Mesendoderm (in vitro differentiated cells): ENCODE data around the gene UNCX.
"Not testable (repeated sequence)": the region's sequence is repeated elsewhere in the genome, so short reads cannot be mapped to it uniquely, and the experiment has no call there.

Experiments
- DNase-seq: peaks from one replicate; pipeline ENCODE4 v3.0.0; 2013
- H2AK5ac ChIP-seq: 2 replicates; pipeline ENCODE4 v1.6.1; 2013; ENCODE audit warnings: low read length, inconsistent platforms
- H2BK120ac ChIP-seq: 2 replicates; pipeline ENCODE4 v1.6.1; 2013; ENCODE audit warnings: low read depth, mild to moderate bottlenecking, low read length, moderate library complexity, mixed read lengths
- H2BK15ac ChIP-seq: replicated peaks from 2 replicates; pipeline ENCODE4 v1.6.1; 2013; ENCODE audit warnings: low read depth, mild to moderate bottlenecking, moderate library complexity
- H2BK5ac ChIP-seq: 2 replicates; pipeline ENCODE4 v1.6.1; 2013; ENCODE audit warnings: low read length, inconsistent platforms
- H3K18ac ChIP-seq: 2 replicates; pipeline ENCODE4 v1.6.1; 2013; ENCODE audit warnings: mild to moderate bottlenecking, low read length, mixed read lengths
- H3K23ac ChIP-seq: one replicate; pipeline ENCODE4 v1.6.1; 2013; ENCODE audit warnings: low read length
- H3K27ac ChIP-seq: 2 replicates; pipeline ENCODE4 v1.5.1; 2013; ENCODE audit warnings: low read depth, mild to moderate bottlenecking, inconsistent platforms, low read length, moderate library complexity
- H3K27me3 ChIP-seq: 2 replicates; pipeline ENCODE4 v1.6.1; 2013; ENCODE audit warnings: low read length, control low read depth, mild to moderate bottlenecking, inconsistent platforms; ENCODE audit not compliant: insufficient read depth, poor library complexity
- H3K36me3 ChIP-seq: 2 replicates; pipeline ENCODE4 v1.6.1; 2013; ENCODE audit warnings: low read length, inconsistent platforms; ENCODE audit not compliant: control insufficient read depth, insufficient read depth
- H3K4ac ChIP-seq: one replicate; pipeline ENCODE4 v1.6.1; 2013; ENCODE audit warnings: low read depth, mild to moderate bottlenecking, low read length, moderate library complexity
- H3K4me1 ChIP-seq: 2 replicates; pipeline ENCODE4 v1.6.1; 2013; ENCODE audit warnings: low read depth, low read length, inconsistent platforms; ENCODE audit not compliant: control insufficient read depth
- H3K4me2 ChIP-seq: 2 replicates; pipeline ENCODE4 v1.6.1; 2013; ENCODE audit warnings: low read length
- H3K4me3 ChIP-seq: 2 replicates; pipeline ENCODE4 v1.5.1; 2013; ENCODE audit warnings: mild to moderate bottlenecking, low read length
- H3K56ac ChIP-seq: one replicate; pipeline ENCODE4 v1.6.1; 2013; ENCODE audit warnings: low read length
- H3K79me1 ChIP-seq: 2 replicates; pipeline ENCODE4 v1.6.1; 2013; ENCODE audit warnings: low read length, inconsistent platforms
- H3K79me2 ChIP-seq: 2 replicates; pipeline ENCODE4 v1.6.1; 2013; ENCODE audit warnings: mild to moderate bottlenecking, low read length; ENCODE audit not compliant: control insufficient read depth, insufficient read depth
- H3K9ac ChIP-seq: 2 replicates; pipeline ENCODE4 v1.6.1; 2013; ENCODE audit warnings: low read length, inconsistent platforms
- H4K5ac ChIP-seq: one replicate; pipeline ENCODE4 v1.6.1; 2013; ENCODE audit warnings: low read length
- H4K8ac ChIP-seq: one replicate; pipeline ENCODE4 v1.6.1; 2013; ENCODE audit warnings: low read depth, mild to moderate bottlenecking, control low read depth, low read length, moderate library complexity
- WGBS: extraction: QIAGEN DNeasy Blood & Tissue Kit; methylation state at CpG from one replicate; pipeline ENCODE4 v1.1.7; 2013; ENCODE audit warnings: low lambda C conversion rate, missing lambda C conversion rate; ENCODE audit not compliant: insufficient coverage; ENCODE audit errors: extremely low coverage; 5-methylcytosine and 5-hydroxymethylcytosine counted together

Gene UNCX

DNA sequence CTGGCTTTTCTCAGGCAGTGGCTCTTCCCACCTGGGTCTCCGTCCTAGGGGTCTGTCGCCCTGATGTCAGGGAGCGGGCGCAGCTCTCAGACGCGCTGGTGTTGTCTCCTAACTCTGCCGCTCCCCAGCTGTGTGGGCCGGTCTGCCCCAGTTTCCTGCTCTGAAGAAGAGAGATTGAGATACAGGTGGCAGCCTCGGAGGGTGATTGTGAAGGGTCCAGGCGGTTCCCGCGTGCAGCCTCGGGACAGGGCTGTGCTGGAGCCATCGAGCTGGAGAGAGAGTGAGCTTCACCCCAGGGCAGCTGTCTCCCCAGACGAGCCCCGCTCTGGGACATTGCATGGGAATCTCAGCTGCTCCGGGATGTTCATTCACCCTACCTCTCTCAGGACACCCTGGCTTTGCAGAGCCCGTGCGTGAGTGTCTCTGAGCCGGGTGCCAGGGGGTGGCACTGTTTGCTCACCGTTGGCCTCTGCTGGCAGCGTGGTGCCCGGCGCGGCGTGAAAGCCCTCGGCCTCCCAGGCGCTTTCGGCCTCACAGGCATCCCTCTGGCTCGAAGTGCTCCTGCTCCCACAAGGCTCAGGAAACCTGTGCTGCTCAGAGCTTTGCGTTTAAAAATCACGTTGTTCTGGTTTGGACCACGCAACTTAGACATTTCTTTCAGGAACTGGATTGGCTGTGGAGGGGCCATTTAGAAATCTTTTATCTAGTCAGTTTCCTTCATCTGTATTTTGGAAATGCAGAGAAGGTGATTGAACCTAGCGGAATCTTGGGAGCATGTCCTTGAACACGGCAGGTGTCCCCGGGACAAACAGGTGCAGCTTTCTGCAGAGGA lies 38.9 kb upstream of the UNCX start:
- Histone ChIP-seq H2BK15ac (no peak overlapping the region), H3K79me1 (no peaks in the 10 kb centered on the region), H4K5ac (no peak overlapping the region), H3K56ac (no peak overlapping the region), H3K4me2 (no peak overlapping the region), H3K4me3 (no peak overlapping the region), H3K18ac (no peak overlapping the region), H3K79me2 (no peaks in the 10 kb centered on the region), H4K8ac (no peak overlapping the region), H3K9ac (no peak overlapping the region), H3K36me3 (no peaks in the 10 kb centered on the region), H2BK5ac (no peak overlapping the region), H2BK120ac (no peak overlapping the region), H3K4ac (no peak overlapping the region), H3K23ac (no peak overlapping the region), H3K27me3 (no peaks in the 10 kb centered on the region), H2AK5ac (no peak overlapping the region), H3K4me1 (no peaks in the 10 kb centered on the region), H3K27ac (no peak overlapping the region)
- no CpG with 5 or more reads among the region's 36 CpGs for WGBS
- DNase-seq: peak; percentile 22

DNA sequence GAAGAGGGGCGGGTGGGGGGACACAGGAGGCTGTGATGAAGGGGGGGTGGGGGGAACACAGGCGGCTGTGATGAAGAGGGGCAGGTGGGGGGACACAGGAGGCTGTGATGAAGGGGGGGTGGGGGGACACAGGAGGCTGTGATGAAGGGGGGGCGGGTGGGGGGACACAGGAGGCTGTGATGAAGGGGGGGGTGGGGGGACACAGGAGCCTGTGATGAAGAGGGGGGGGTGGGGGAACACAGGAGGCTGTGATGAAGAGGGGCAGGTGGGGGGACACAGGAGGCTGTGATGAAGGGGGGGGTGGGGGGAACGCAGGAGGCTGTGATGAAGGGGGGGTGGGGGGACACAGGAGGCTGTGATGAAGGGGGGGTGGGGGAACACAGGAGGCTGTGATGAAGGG lies 36.2 kb upstream of the UNCX start:
- H3K4me2 ChIP-seq: not testable (repeated sequence)

DNA sequence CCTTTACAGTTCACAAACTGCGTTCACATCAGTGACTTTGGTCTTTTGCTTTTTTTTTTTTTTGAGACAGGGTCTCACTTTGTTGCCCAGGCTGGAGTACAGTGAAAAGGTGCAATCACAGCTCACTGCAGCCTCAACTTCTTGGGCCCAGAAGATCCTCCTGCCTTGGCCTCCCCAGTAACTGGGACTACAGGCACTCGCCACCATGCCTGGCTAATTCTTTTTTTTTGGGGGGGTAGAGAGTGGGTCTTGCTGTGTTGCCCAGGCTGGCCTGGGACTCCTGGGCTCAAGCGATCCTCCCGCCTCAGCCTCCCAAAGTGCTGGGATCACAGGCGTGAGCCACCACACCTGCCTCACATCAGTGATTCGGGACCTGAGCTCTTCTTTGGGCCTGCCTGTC lies 35.7 kb upstream of the UNCX start:
- H3K4ac ChIP-seq: no peak overlapping the region
- H3K4me3 ChIP-seq: no peak overlapping the region
- H3K9ac ChIP-seq: no peak overlapping the region
- H2BK120ac ChIP-seq: no peak overlapping the region
- no peaks in the 10 kb centered on the region for H3K36me3 ChIP-seq
- no peak overlapping the region for H3K18ac ChIP-seq
- H3K27me3 ChIP-seq: no peaks in the 10 kb centered on the region
- H3K4me1 ChIP-seq: no peaks in the 10 kb centered on the region
- H3K56ac ChIP-seq: no peak overlapping the region
- H2BK5ac ChIP-seq: no peak overlapping the region
- H2BK15ac ChIP-seq: no peak overlapping the region
- DNase-seq: no peak
- WGBS: no CpG with 5 or more reads among the region's 6 CpGs
- H3K23ac ChIP-seq: no peak overlapping the region
- no peak overlapping the region for H2AK5ac ChIP-seq
- no peak overlapping the region for H3K4me2 ChIP-seq
- H3K79me2 ChIP-seq: no peaks in the 10 kb centered on the region
- H3K27ac ChIP-seq: no peak overlapping the region
- no peak overlapping the region for H4K8ac ChIP-seq
- no peak overlapping the region for H4K5ac ChIP-seq
- H3K79me1 ChIP-seq: no peaks in the 10 kb centered on the region

More for the DNA sequence above, 36.2 kb upstream of the UNCX start:
- not testable (repeated sequence) for H3K27ac ChIP-seq, H3K79me2 ChIP-seq, H3K18ac ChIP-seq, H3K9ac ChIP-seq, H2BK5ac ChIP-seq, H3K23ac ChIP-seq, H3K4ac ChIP-seq, H3K4me1 ChIP-seq, H3K4me3 ChIP-seq, H3K56ac ChIP-seq, H3K27me3 ChIP-seq, H3K36me3 ChIP-seq, H3K79me1 ChIP-seq, H2BK15ac ChIP-seq, H4K5ac ChIP-seq, H2AK5ac ChIP-seq, H2BK120ac ChIP-seq, DNase-seq, H4K8ac ChIP-seq
- WGBS: no CpG with 5 or more reads among the region's 4 CpGs

DNA sequence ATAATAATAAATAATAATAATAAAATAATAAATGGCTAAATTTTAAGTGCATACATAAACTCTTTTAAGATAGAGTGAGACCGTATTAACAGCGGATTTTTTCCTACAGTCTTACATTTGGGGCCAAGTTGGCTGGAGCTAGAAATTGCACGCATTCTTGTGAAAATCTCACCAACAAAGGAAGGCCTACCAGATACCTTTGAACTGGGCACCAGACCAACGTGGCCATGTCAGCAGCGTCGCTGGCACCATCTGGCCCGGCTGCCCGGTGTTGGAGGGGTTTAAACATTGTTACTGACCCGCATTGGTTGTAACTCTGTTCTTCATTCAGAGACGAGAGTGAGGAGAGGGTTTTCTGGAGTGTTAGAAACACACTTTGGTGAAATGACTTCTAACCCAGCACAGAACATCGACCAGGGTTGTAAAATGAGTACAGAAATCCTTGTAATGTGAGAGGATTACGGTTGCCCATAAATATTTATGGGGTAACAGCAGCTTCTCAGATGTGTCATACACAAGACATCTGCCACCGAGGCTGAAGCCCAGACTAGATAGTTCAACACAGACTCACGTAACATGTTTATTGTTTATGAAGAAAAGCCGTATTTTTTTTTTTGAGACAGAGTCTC lies 34.6 kb upstream of the UNCX start:
- Histone ChIP-seq H3K4me3 (no peak overlapping the region), H2BK5ac (no peak overlapping the region), H3K27ac (no peak overlapping the region), H3K36me3 (no peaks in the 10 kb centered on the region), H2BK15ac (no peak overlapping the region), H3K4me1 (no peaks in the 10 kb centered on the region), H3K9ac (no peak overlapping the region), H3K56ac (no peak overlapping the region), H3K27me3 (no peaks in the 10 kb centered on the region), H4K5ac (no peak overlapping the region), H3K4ac (no peak overlapping the region), H3K4me2 (no peak overlapping the region), H2AK5ac (no peak overlapping the region), H3K18ac (no peak overlapping the region), H2BK120ac (no peak overlapping the region), H3K79me1 (no peaks in the 10 kb centered on the region), H4K8ac (no peak overlapping the region), H3K23ac (no peak overlapping the region), H3K79me2 (no peaks in the 10 kb centered on the region)
- no CpG with 5 or more reads among the region's 15 CpGs for WGBS
- DNase-seq: no peak

DNA sequence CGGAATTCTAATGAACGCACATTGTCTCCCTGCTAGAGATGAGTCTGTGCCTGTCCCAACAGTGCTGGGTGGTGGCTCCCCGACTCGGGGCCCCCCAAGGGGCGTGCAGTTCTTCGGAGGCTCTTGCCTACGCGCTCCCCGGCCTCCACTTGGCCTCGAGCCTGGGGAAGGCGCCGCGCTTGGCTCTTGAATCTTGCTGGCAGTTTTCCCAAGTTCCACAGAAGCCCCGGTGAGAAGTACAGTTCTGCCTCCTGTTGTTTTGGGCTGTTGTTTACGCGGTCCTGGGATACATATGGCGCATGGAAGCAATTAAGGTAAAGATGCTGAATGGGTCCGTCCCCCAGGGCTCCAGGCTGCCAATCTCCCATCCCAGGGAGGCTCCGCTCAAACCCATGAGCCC lies 32.6 kb upstream of the UNCX start:
- Histone ChIP-seq H3K4ac (no peak overlapping the region), H2BK120ac (no peak overlapping the region), H3K56ac (no peak overlapping the region), H3K79me1 (no peaks in the 10 kb centered on the region), H3K27ac (no peak overlapping the region), H3K4me3 (no peak overlapping the region), H3K4me1 (no peaks in the 10 kb centered on the region), H3K4me2 (no peak overlapping the region), H2BK15ac (no peak overlapping the region), H4K5ac (no peak overlapping the region), H3K9ac (no peak overlapping the region), H3K23ac (no peak overlapping the region), H3K79me2 (no peaks in the 10 kb centered on the region), H3K18ac (no peak overlapping the region), H4K8ac (no peak overlapping the region), H2AK5ac (no peak overlapping the region), H2BK5ac (no peak overlapping the region), H3K36me3 (no peaks in the 10 kb centered on the region), H3K27me3 (no peaks in the 10 kb centered on the region)
- WGBS: no CpG with 5 or more reads among the region's 19 CpGs
- no peak for DNase-seq
